DMS114 treated with DMSO at 0.1 percent for 48 hours (cell line): Measurements from ENCODE around the gene MLLT1.

ENCODE experiments used
- DNase-seq: peaks from one replicate; lab custom pipeline; 2025; ENCODE audit not compliant: unreplicated experiment; lab: John Stamatoyannopoulos, UW

Gene MLLT1

DNA sequence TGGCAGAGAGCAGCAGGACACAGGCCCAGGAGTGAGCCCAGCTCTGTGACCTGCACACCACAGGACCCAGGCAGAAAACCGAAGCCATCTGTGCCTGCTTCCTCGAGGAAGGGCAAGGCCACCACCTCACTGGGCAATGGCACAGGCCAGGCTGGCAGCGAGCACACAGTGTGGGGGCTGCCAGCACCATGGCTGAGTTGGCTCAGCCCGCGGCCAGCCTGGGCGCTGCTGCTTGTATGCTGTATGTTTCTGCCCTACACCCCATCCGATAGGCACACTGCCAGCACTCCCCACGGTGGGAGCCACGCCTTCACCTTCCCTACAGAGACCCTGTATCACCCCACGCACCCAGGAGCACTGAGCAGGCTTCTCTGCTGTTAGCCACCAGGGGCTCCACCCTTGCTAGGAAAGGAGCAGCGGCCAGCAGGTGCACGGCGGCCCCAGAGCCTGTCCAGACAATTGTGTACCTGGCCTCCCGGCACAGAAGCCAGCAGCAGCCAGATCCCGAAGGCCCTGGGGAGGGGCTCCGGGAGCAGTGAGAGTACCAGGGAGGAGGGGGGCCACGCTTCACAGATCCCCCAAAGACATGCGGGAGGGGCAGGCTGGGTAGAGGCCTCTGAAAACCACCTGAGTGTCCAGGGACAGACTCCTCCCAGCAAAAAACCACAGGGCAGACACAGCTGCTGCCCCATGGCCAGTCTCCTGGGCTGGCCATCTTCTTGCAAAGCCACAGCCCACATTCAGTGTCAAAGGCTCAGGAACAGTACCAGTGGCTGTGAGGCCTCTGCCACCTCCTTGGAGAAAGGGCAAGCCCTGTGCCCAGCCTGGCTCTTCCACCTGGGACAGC lies 56.1 kb downstream of the MLLT1 start:
- no peak for DNase-seq

DNA sequence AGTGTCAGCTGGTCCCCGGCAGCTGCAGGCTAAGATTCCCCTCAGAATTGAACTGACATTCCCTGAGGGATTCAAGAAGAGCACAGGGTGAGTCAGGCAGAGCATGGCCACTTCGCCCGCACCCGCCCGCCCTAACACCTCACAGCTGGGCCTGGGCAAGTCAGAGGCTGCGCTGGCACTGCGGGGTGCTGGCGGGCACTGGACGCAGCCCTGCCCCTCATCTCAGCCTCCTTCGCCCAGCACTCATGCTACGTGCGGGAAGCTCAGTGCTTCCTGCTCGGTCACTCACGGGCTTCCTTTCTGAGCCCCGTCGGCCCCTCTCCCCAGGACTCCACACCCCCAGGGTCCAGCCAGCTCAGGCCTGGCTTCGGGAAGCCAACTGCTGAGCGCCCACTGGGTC lies 56.9 kb downstream of the MLLT1 start:
- no peak for DNase-seq

DNA sequence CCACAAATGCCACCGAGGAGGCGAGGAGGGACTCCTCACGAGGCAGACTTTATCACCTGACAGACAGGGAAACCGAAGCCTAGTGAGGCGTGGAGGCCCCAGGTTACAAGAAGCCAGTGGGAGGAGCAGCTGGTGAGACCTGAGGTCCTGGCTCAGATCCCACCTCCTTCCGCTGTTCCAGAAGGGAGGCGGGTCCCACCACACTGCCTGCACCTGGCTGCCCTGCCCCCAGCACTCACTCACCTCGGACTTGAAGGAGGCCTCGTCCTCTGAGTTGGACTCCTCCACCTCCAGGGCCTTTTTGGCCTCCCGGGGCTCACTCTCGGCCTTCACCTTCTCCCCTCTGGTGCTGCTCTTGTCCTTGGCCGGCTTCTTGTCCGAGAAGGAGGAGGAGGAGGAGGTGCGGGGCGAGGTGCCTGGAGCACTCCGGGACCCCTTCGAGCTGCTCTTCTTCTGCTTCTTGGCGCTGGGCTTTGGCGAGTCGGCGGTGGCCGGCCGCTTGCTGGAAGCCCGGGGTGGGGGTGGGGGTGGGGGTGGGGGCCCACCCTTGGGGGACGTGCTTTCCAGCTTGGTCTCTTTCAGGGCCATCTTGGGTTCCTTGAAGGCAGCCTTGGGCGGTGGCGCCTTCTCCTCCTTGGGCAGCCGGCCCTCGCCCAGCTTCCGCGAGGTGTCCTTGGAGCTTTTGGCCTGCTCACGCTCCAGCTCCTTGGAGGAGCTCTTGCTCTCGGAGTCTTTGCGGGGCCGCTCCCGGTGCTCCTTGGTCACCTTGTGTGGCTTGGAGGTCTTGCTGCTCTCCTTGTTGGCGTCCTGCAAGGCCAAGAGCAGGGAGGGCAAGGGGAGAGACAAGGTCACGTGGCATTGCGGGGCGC lies 57.7 kb downstream of the MLLT1 start:
- no peak for DNase-seq

DNA sequence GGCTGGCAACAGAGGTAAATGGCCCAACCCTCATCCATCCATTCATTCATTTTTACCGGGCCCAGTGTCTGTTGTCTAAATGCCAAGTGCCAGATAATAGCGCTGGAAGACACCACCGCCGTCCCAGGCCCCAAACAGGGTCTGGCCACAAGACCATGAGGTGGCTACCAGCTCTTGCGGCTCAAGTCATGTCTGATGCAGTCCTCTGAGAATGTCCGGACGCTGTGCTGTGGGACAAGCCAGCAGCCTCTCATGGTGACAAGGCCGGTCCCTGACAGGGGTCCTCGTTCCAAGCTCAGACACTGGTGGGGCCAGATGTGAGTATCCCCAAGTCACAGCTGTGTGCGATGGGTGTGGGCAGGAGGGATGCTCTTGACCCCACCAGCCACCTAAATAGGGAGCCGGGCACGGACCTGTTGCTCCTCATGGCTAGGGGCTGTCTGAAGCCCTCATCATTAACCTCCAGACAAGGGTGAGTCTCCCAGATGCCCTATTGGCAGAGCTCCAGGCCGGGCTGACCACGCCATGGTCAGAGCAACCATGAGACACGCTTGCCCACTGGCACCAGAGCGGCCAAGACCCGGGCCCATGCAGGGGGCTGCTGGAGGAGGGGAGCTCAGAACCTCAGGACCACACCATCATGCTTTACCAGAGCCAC lies 58.4 kb downstream of the MLLT1 start:
- no peak for DNase-seq

DNA sequence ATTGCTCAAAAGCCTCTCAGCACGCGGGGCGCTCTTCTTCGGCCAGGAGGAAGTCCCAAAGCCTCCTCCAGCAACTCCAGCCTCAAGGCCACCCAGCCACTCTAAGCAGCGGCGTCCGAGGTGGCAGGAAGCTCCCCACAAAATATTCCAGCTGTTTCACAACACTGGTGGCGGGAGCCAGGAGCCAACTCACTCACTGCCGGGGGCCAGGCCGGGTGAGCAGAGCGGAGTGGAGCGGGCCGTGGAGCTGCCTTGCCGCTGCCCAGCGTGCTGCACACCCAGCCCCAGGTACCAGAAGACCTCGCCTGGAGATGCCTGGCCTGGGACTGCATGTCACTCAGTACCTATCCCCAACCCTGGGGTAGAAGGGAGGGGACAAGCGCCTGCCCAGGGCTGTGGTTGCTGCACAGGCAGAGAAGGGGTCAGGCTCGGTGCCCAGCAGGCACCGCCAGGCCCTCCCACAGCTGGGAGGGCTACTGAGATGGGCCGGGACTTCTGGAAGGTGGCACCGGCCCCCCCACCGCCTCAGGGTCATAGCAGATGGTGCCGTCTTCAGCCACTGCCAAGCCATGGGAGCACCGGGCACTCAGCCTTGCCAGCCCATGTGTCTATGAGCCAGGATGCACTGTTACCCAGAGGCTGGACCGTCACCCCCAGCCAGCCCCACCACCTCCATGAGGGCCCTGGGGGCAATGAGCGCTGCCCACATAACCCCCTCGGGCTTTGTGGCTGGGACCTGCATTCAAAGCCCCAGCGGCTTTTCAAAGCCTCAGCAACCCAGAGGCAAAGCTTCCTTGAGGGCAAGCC lies 59.2 kb downstream of the MLLT1 start:
- DNase-seq, result no peak

DNA sequence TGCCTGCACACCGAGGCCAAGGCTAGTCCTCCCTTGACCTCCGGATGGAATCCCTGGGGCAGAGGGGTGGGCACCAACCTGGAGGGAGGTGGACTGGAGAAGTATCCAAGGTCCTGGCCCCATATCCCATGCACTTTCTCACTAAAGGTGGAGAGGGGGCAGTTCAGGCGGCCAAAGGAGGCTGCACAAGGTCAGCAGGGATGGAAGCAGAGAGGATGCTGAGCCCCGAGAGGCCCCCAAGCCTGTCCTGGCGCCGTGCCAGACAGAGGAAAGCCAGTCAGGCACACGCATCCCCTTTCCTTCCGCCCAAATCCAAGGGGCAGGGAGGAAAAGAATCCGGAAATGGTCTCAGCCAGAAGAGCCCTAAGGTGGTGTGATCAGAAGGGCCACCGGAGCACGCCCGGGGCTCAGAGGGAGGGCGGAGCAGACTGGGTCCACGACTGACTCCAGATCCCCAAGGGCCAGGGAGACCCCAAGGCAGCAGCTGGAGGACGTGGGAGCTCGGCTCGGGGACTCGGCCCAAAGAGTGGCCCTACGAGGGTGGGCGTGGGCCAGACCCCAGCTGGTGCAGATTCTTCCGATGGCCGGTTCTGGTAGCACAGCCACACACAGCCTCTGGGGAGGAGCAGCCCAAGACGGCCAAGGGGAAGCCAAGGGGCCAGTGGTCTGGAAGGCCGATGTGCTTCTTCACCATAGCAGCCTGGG lies 60.0 kb downstream of the MLLT1 start:
- no peak for DNase-seq

DNA sequence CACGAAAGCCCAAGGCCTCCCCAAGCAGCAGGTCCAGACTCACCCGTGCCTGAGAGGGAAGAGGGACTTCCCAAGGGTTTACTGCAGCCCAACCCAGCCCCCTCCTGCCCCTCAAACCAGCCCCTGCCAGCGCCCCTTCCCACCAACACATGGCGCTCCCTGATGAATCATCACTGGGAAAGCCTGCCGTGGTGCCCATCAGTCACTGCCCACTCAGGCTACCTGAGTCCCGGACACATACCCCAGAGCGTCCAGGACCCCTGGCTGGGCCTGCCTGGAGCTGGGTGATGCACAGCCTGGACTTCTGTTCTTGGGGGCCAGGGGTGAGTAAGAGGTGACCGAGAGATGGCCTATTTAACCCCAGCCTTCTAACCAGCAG lies 60.6 kb downstream of the MLLT1 start:
- DNase-seq, result no peak

DNA sequence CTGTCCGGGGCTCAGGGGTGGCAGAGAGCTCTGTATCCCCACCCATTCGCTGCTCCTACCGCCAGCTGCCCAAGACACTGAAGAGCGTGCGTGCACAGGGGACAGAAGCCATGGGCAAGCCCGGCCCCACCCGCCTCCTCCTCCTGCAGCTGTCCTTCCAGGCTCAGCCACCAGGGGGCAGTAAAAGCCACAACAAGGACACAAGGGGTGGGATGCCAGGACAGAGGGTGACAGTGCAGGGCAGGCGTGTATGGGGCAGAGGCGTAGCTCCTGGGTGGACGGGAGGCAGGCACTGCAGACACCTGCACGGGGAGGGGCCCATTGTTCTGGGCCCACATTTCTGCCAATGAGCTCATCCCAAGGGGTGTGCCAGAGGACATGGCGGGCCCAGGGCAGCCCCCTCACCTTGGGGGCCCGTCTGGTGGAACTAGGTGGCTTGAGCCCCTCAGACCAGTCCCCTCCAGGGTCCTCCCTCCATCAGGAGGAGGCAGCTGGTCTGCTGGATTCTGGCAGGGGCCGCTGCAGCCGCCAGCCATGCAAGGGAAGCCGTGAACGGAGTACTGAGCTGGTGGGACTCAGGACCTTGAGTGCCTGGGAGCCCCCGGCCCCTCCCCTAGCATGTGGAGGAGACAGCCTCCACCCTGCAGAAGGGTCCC lies 61.2 kb downstream of the MLLT1 start:
- no peak for DNase-seq

DNA sequence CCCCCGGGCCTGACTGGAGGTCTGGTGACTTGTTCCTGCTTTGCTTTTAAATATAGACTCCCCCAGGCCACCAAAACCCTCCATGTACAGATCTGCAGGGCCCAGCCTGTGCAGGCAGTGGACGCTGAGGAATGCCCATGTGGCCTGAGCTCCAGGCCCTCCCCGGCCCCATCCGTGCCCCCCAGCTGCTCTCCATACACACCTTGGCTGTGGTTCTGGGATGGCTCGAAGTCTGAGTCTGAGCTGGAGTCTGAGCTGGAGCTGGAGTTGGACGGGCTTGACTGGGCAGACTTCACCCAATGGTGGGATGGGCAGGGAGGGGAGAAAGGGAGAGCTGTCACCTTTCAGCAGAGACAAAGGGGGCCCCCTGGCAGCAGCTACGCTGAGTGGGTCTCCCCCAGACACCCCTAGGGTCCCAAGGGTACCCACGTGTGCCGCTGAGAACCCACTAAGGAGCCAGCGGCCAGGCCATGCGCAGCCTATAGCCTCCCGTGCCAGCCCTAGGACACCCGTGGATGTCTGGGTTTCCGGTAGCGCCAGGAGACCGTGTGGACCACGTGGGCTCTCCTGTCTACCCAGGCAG lies 61.9 kb downstream of the MLLT1 start:
- no peak for DNase-seq

DNA sequence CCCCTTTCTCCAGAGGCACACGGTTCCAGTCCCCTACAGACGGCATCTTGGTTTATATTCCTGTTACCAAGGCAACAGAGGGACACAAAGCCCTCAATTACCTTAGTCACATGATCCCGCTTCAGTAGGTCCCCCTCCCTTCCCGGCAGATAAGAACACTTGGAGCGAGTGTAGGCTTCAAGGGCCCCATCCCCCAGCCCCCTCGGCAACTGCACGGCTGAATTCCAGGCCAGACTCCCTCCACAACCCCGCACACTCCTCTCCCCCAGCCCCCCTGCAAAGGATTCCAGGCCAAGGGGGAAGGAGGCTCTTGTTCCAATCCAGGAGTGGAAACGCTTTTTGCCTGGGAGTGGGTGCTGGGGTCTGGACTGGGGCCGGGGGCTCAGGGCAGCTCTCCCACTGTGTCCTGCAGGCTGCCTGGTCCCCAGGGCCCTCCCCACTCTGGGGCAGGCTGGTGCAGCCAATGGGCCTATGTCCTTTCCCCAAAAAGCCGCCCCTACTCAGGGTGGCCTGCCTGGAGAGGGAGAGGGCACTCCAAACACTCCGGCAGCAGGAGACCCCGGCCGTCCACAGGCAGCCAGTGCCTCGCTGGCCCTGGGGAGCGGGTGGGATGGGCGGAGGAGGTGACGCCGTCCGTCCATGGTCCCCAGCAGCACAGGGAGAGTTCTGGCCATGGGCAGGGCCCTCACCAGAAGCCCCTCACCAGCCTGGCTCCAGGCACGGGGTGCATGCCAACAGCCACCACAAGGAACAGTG lies 62.6 kb downstream of the MLLT1 start:
- DNase-seq, result no peak

DNA sequence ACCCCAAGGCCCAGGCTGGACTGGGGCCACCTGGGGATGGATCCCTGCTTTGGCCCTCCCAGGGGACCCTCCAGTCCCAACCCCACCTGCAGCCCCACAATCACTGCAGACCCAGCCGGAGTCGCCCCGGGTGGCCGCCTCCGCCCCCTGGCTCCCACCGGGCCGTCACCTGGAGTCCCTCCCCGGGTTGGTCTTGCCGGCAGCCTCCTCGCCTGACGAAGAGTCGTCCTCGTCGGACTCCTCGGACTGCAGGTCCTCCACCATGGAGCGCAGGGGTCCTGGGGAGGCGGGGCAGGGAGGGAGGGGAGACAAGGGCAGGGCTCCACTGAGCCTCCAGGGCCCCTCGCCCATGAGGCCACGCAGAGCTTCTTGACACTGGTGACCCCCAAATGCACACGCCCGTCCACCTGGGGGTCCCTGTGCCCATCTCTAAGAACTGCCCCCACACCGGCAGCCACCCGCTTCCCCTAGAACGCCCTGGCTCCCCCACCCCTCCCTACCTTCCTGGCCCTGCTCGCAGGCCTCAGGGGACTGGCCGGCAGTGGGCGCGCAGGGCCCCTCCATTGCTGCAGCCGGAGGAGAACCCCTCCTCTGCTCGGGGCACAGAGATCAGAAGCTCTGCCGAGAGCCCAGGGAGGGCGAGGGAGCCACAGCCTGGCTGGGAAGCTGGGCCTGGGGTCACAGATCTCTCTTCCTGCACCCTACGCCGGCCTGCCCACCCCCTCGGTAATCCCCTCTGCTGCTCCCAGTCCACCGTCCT lies 63.4 kb downstream of the MLLT1 start:
- no peak for DNase-seq

DNA sequence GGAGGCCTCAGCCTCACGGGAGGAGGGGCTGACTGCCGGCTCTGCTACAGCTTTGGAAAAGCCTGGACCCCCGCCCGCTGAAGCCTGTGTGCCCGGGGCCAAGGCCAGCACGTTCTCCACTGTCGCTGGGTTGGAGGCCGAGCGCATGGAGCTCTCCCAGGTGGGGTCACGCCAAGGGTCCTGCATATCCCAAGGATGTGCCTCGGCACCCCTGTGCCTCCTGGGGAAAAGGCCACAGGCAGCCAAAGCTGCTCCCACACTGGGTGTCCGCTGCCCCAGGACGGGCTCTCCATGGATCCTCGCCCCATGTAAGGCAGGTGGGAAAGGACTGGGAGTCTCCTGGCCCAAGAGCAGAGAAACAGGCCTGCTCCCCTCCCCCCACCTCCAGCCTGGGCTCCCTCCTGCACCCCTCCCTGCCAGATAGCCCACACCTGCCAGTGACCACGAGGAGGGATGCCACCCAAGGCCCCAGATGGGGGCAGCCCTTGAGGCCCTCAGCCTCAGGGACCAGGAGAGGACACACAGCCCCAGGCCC lies 64.0 kb downstream of the MLLT1 start:
- no peak for DNase-seq

DNA sequence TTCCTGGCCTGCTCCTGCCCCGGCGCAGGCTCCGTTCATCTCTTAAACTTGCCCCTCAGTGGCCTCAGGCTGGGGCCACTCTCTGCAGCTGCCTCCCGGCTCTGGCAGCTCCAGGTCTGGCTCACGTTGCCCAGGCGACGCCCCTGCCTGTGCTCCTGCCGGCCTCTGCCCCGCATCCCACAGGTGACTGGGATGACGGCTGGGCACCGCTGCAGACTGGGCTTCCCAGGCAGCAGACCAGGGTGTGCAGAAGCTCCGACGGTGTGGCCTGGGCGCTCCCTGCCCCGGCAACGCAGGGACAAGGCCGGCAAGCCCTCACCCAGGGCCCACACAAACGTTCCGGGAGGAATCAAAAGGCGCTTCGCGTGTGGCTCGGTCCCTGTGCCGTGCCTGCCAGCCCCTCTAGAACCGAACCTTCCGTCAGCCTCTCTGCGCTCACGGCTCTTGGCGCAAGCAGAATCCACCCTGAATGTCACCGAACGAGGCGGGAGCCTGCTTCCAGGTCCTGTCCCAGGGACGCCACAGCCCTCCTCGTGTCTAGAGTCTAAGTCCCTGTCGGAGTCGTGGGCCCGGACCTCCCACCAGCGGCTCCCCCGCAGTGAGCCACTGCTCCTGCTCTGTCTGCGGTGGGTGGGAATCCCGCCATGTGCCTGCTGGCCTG lies 64.8 kb downstream of the MLLT1 start:
- no peak for DNase-seq

DNA sequence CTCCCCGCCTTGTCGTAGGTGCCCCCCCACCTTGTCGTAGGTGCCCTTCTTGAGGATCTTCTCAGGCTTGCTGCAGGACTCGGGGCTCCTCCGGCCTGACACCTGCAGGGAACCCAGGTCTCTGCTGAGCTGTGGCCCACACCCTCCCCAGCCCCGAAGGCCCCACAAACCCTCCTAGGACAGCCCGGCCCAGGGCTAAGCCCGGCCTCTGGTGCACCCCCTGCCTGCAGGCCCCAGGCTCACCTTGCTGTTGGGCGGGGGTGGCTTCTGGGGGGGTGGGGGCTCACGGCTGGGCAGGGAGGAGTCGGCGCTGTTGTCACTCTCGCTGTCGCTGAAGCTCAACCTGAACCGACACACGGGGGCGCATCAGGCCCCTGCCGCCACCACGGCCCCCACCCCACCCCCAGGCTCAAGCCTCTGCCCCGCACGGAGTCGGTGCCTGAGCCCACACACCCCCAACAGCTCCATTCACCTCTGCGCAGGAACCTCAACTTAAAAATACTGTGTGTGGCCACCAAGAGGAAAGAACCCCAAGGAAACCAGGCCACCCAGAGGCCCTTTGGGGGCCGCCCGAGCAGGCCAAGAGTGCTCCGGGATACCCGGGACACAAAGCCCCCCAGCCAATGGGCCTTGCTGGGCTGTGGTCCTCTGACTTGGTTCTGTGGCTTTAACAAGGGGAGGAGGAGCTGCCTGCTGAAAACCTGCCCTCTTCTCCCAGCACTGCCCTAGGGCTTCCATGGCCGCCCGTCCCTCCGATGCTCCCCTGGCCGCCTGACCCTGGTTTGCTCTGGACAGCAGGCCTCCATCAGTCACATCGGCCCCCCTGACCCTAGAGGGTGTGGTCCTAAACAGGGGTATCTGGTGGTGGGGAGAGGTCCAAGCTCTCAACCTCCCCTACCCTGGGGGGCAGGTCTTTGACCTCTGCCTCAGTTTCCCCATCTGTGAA lies 65.8 kb downstream of the MLLT1 start:
- no peak for DNase-seq

DNA sequence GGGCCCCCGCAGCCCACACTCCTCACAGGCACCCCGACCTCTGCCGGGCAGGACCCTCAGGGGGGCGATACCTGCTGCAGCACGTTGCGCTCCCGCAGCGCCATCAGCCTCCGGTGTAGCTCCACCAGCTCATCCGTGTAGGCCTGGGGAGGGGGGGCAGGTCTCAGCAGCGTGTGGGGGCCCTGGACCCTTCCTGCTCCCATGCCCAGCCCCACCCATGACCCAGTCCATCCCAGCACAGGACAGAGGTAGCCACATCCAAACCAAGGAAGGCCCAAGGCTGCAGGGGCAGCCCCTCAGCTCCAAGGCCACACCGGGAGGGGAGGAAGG lies 66.5 kb downstream of the MLLT1 start:
- DNase-seq, result no peak
